IPS-18a (cell line): Measurements from ENCODE around the gene GLA.

ENCODE experiments used
- H3K27ac ChIP-seq: one replicate; pipeline ENCODE4 v1.5.1; 2013; ENCODE audit warnings: low read length
- H3K27me3 ChIP-seq: one replicate; pipeline ENCODE4 v1.6.1; 2013; ENCODE audit warnings: mild to moderate bottlenecking, low read length; ENCODE audit not compliant: control insufficient read depth, insufficient read depth
- H3K36me3 ChIP-seq: one replicate; pipeline ENCODE4 v1.6.1; 2013; ENCODE audit warnings: low read depth, low read length; ENCODE audit not compliant: control insufficient read depth
- H3K4me1 ChIP-seq: one replicate; pipeline ENCODE4 v1.6.1; 2013; ENCODE audit warnings: low read depth, low read length; ENCODE audit not compliant: control insufficient read depth
- H3K4me3 ChIP-seq: one replicate; pipeline ENCODE4 v1.5.1; 2013; ENCODE audit warnings: low read length
- H3K9ac ChIP-seq: one replicate; pipeline ENCODE4 v1.6.1; 2013; ENCODE audit warnings: mild to moderate bottlenecking, low read length, moderate library complexity
- H3K9me3 ChIP-seq: one replicate; pipeline ENCODE4 v1.6.1; 2013; ENCODE audit warnings: low read depth, low read length; ENCODE audit not compliant: control insufficient read depth

The GLA gene

GRCh38 chrX:101370888-101371504 is 36.7 kb downstream of the GLA start:
- no peak overlapping the region for H3K9ac ChIP-seq
- no peak overlapping the region for H3K4me3 ChIP-seq
- H3K4me1 ChIP-seq = no peaks in the 10 kb centered on the region
- no peaks in the 10 kb centered on the region for H3K9me3 ChIP-seq
- H3K27me3 ChIP-seq = no peaks in the 10 kb centered on the region
- H3K36me3 ChIP-seq = no peaks in the 10 kb centered on the region
- no peak overlapping the region for H3K27ac ChIP-seq

- no peak overlapping the region for H3K27ac ChIP-seq
- H3K4me1 ChIP-seq = no peaks in the 10 kb centered on the region
- no peak overlapping the region for H3K9ac ChIP-seq
- no peaks in the 10 kb centered on the region for H3K36me3 ChIP-seq
- no peaks in the 10 kb centered on the region for H3K9me3 ChIP-seq
- no peaks in the 10 kb centered on the region for H3K27me3 ChIP-seq
- H3K4me3 ChIP-seq = no peak overlapping the region
Measured at GRCh38 chrX:101369687-101370086, 38.0 kb downstream of the GLA start.

GRCh38 chrX:101368800-101369199 is 38.9 kb downstream of the GLA start:
- Histone ChIP-seq H3K9me3 (no peaks in the 10 kb centered on the region), H3K27me3 (no peaks in the 10 kb centered on the region), H3K36me3 (no peaks in the 10 kb centered on the region), H3K9ac (no peak overlapping the region), H3K4me3 (no peak overlapping the region), H3K27ac (no peak overlapping the region), H3K4me1 (no peaks in the 10 kb centered on the region)

GRCh38 chrX:101365301-101365795 is 42.4 kb downstream of the GLA start:
- no peaks in the 10 kb centered on the region for H3K4me1 ChIP-seq
- H3K36me3 ChIP-seq = no peaks in the 10 kb centered on the region
- no peak overlapping the region for H3K27ac ChIP-seq
- no peak overlapping the region for H3K9ac ChIP-seq
- H3K9me3 ChIP-seq = no peaks in the 10 kb centered on the region
- H3K27me3 ChIP-seq = no peaks in the 10 kb centered on the region
- H3K4me3 ChIP-seq = no peak overlapping the region

- Histone ChIP-seq H3K27me3 (no peaks in the 10 kb centered on the region), H3K9me3 (no peaks in the 10 kb centered on the region), H3K27ac (no peak overlapping the region), H3K36me3 (no peaks in the 10 kb centered on the region), H3K4me3 (no peak overlapping the region), H3K9ac (no peak overlapping the region), H3K4me1 (no peaks in the 10 kb centered on the region)
Measured at GRCh38 chrX:101362757-101363156, 45.0 kb downstream of the GLA start.

- no peaks in the 10 kb centered on the region for H3K9me3 ChIP-seq
- H3K36me3 ChIP-seq = no peaks in the 10 kb centered on the region
- H3K4me1 ChIP-seq = no peaks in the 10 kb centered on the region
- H3K27me3 ChIP-seq = no peaks in the 10 kb centered on the region
- H3K9ac ChIP-seq = no peak overlapping the region
- H3K27ac ChIP-seq = no peak overlapping the region
- no peak overlapping the region for H3K4me3 ChIP-seq
Measured at GRCh38 chrX:101362116-101362515, 45.6 kb downstream of the GLA start.

GRCh38 chrX:101360390-101360789 is 47.3 kb downstream of the GLA start:
- Histone ChIP-seq H3K36me3 (no peaks in the 10 kb centered on the region), H3K4me3 (no peak overlapping the region), H3K9me3 (no peaks in the 10 kb centered on the region), H3K9ac (no peak overlapping the region), H3K4me1 (no peaks in the 10 kb centered on the region), H3K27ac (no peak overlapping the region), H3K27me3 (no peaks in the 10 kb centered on the region)

- no peaks in the 10 kb centered on the region for H3K4me1 ChIP-seq
- H3K36me3 ChIP-seq = no peaks in the 10 kb centered on the region
- no peak overlapping the region for H3K4me3 ChIP-seq
- H3K9ac ChIP-seq = no peak overlapping the region
- H3K27ac ChIP-seq = no peak overlapping the region
- H3K27me3 ChIP-seq = no peaks in the 10 kb centered on the region
- H3K9me3 ChIP-seq = no peaks in the 10 kb centered on the region
Measured at GRCh38 chrX:101359966-101360365, 47.8 kb downstream of the GLA start.

- Histone ChIP-seq H3K27ac (no peak overlapping the region), H3K4me1 (no peaks in the 10 kb centered on the region), H3K4me3 (no peak overlapping the region), H3K9ac (no peak overlapping the region), H3K36me3 (no peaks in the 10 kb centered on the region), H3K27me3 (no peaks in the 10 kb centered on the region), H3K9me3 (no peaks in the 10 kb centered on the region)
Measured at GRCh38 chrX:101357166-101357795, 50.4 kb downstream of the GLA start.

- H3K27me3 ChIP-seq = no peaks in the 10 kb centered on the region
- H3K4me3 ChIP-seq = peak overlapping the region; percentile 78
- H3K4me1 ChIP-seq = peaks cover 7% of the 10 kb centered on the region
- peaks cover 26% of the 10 kb centered on the region for H3K36me3 ChIP-seq
- H3K9ac ChIP-seq = peak overlapping the region; percentile 86
- no peaks in the 10 kb centered on the region for H3K9me3 ChIP-seq
- peak overlapping the region; percentile 4 for H3K27ac ChIP-seq
Measured at GRCh38 chrX:101349193-101349562, 58.5 kb downstream of the GLA start.

GRCh38 chrX:101348452-101349192 is 59.1 kb downstream of the GLA start, which contains the start of gene TIMM8A:
TSS of gene TIMM8A (minus strand) at chrX:101348742. CDS start at chrX:101348664, 78 bp downstream.
- H3K9ac ChIP-seq = peak within 1 kb of the TSS; percentile 86
- peaks cover 7% of the 10 kb centered on the region for H3K4me1 ChIP-seq
- H3K9me3 ChIP-seq = no peaks in the 10 kb centered on the region
- H3K36me3 ChIP-seq = peaks cover 28% of the 10 kb centered on the region
- no peaks in the 10 kb centered on the region for H3K27me3 ChIP-seq
- H3K4me3 ChIP-seq = peak within 1 kb of the TSS; percentile 78
- H3K27ac ChIP-seq = peak within 1 kb of the TSS; percentile 79
